Uterine smooth muscle cell (primary cell): ENCODE measurements around the gene SHKBP1. TPM values are rescaled to one million over a fixed set of nuclear protein-coding genes. Genes with fewer than 3 reads are reported as not detected.

Experiments
- total RNA-seq: library from RNA; depleted of rRNA; stranded (reverse); fragments of >200 nt; gene quantifications from 2 replicates; pipeline ENCODE4 v1.2.3, GENCODE V29; 2014

The SHKBP1 gene, protein sequence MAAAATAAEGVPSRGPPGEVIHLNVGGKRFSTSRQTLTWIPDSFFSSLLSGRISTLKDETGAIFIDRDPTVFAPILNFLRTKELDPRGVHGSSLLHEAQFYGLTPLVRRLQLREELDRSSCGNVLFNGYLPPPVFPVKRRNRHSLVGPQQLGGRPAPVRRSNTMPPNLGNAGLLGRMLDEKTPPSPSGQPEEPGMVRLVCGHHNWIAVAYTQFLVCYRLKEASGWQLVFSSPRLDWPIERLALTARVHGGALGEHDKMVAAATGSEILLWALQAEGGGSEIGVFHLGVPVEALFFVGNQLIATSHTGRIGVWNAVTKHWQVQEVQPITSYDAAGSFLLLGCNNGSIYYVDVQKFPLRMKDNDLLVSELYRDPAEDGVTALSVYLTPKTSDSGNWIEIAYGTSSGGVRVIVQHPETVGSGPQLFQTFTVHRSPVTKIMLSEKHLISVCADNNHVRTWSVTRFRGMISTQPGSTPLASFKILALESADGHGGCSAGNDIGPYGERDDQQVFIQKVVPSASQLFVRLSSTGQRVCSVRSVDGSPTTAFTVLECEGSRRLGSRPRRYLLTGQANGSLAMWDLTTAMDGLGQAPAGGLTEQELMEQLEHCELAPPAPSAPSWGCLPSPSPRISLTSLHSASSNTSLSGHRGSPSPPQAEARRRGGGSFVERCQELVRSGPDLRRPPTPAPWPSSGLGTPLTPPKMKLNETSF
- 32.9 and 34.4 TPM in 2 replicates for total RNA-seq

DNA sequence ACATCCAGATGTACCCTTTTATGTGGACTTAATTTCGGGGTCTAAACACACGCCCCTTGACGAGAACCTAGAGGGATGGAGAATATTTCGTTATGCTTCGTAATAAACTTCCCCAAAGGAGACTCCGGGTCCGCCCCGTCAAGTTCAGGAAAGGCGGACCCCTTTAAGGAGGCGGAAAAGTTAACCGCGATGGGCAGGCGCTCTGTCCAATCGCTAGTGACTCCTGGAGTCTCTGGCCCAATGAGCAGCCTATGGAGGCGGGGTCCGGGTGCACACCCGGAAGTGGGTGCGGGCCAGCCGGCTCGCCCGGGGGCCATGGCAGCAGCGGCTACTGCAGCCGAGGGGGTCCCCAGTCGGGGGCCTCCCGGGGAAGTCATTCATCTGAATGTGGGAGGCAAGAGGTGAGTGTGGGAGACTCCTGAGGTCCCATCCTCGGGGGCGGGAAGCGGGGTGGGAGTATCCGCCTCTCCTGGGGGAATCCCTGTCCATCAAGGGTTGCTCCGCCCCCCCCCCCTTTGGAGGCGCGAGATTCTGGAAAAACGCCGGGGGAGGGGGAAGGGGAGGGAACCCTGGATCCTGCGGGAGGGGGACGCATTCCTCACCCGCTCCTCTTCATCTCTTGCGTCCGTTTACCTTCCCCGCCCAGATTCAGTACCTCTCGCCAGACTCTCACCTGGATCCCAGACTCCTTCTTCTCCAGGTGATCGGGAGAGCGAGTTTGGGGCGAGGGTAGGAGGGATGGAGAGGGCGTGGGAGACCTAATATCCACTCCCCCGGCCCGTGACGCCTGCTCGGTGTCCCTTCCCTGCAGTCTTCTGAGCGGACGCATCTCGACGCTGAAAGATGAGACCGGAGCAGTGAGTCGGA is at the start of gene SHKBP1:
TSS of gene SHKBP1 (plus strand) at position 289 of the 867 bp plus-strand sequence. CDS start at position 316, 27 bp downstream.

DNA sequence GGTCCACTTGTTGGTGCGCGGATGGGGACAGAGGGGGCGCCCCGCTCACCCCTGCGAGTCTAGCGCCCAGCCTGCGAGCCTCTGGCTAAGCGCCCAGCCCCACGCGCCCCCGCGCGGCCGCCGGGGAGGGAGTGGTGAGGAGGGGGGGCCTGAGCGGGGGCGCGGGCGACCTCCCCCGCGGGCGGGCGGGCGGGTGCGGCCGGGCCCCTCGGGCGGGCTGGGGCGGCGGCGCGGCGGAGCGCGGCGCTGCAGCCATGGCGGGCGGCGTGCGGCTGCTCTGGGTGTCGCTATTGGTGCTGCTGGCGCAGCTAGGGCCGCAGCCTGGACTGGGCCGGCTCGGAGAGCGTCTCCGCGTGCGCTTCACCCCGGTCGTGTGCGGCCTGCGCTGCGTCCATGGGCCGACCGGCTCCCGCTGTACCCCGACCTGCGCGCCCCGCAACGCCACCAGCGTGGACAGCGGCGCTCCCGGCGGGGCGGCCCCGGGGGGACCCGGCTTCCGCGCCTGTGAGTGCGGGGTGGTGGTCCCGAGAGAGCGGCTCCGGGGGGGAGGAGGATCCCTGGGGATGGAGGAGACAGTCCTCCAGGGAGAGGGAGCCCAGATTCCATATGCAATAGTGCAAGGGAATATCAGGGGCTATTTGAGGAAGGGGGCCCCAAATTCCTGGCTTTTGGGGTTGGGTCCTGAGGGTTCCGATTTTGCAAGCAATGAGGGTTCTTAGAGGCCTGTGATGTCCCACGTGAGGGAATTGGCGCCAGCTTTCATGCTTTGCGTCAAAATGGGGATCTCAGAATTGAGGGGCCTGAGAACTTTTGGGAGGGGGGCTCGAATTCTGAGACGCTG is 24.7 kb downstream of the SHKBP1 start, which contains the start of gene LTBP4:
TSS of gene LTBP4 (plus strand) at position 236 of the 841 bp plus-strand sequence. CDS start at position 255, 19 bp downstream.

Other genes starting within 250 kb of the SHKBP1 start
- gene C19orf47, start 228.5 kb upstream of the SHKBP1 start, total RNA-seq: 5.5 and 8.0 TPM in 2 replicates
- 127 and 267 TPM in 2 replicates for gene PLD3, start 228.2 kb upstream of the SHKBP1 start, total RNA-seq
- gene HIPK4, start 186.7 kb upstream of the SHKBP1 start, total RNA-seq: 0.33 TPM in 1 of 2 replicates, not detected in the other
- gene PRX, start 163.5 kb upstream of the SHKBP1 start, total RNA-seq: 1.4 and 3.9 TPM in 2 replicates
- 21.4 and 23.4 TPM in 2 replicates for gene SERTAD1, start 150.9 kb upstream of the SHKBP1 start, total RNA-seq
- gene SERTAD3, start 132.5 kb upstream of the SHKBP1 start, total RNA-seq: 19.6 and 26.1 TPM in 2 replicates
- 106 and 138 TPM in 2 replicates for gene BLVRB, start 111.1 kb upstream of the SHKBP1 start, total RNA-seq
- gene SPTBN4, start 109.9 kb upstream of the SHKBP1 start, total RNA-seq: 4.4 and 7.4 TPM in 2 replicates
- gene LTBP4, start 24.5 kb downstream of the SHKBP1 start, total RNA-seq: 25.6 and 38.9 TPM in 2 replicates
- 29.7 and 42.2 TPM in 2 replicates for gene NUMBL, start 113.8 kb downstream of the SHKBP1 start, total RNA-seq
- 31.9 and 32.4 TPM in 2 replicates for gene COQ8B, start 140.0 kb downstream of the SHKBP1 start, total RNA-seq
- 16.5 and 20.7 TPM in 2 replicates for gene ITPKC, start 140.2 kb downstream of the SHKBP1 start, total RNA-seq
- gene ACTMAP, start 173.6 kb downstream of the SHKBP1 start, total RNA-seq: 0.77 and 1.1 TPM in 2 replicates
- gene SNRPA, start 174.3 kb downstream of the SHKBP1 start, total RNA-seq: 36.0 and 39.5 TPM in 2 replicates
- gene MIA, start 198.6 kb downstream of the SHKBP1 start, total RNA-seq: 0.22 and 0.62 TPM in 2 replicates
- gene RAB4B, start 201.4 kb downstream of the SHKBP1 start, total RNA-seq: 9.7 and 13.2 TPM in 2 replicates
- gene EGLN2, start 222.3 kb downstream of the SHKBP1 start, total RNA-seq: 116 and 117 TPM in 2 replicates